Lung (tissue), 12 donors: ENCODE data around the gene ELP6. TPM values are rescaled to one million over a fixed set of nuclear protein-coding genes. Genes with fewer than 3 reads are reported as not detected.

ENCODE experiments used
- ATAC-seq: fragments of 200-7000 bp; cut with Tn5 transposase; one replicate; pipeline ENCODE4 v1.9.1; 2020; ENCODE audit warnings: moderate number of reproducible peaks; ENCODE audit not compliant: insufficient read depth, low FRiP score
- DNase-seq, 3 donors: peaks; one replicate each; pipeline ENCODE4 v3.0.0-alpha.2; 2013 to 2017
- H3K27ac ChIP-seq, 2 donors: one replicate each; pipeline ENCODE4 v1.5.1; 2013; ENCODE audit warnings: mild to moderate bottlenecking in 2 of 2, moderate library complexity in 2 of 2, control low read depth in 1 of 2, inconsistent platforms in 1 of 2, low read depth in 1 of 2, low read length in 1 of 2
- H3K27me3 ChIP-seq, 3 donors: one replicate each; pipeline ENCODE4 v1.5.1; 2013; ENCODE audit warnings: low read length in 2 of 3; ENCODE audit not compliant: control insufficient read depth in 3 of 3, insufficient read depth in 3 of 3
- H3K36me3 ChIP-seq, 4 donors: one replicate each; pipeline ENCODE4 v1.5.1; 2013; ENCODE audit warnings: low read length in 4 of 4, mild to moderate bottlenecking in 1 of 4, moderate library complexity in 1 of 4; ENCODE audit not compliant: control insufficient read depth in 4 of 4, insufficient read depth in 4 of 4
- H3K4me1 ChIP-seq, 5 donors: one replicate each; pipeline ENCODE4 v1.5.1; 2013; ENCODE audit warnings: low read length in 5 of 5, mild to moderate bottlenecking in 2 of 5, moderate library complexity in 1 of 5; ENCODE audit not compliant: control insufficient read depth in 5 of 5, insufficient read depth in 5 of 5
- H3K4me3 ChIP-seq: one replicate; pipeline ENCODE4 v1.5.1; 2013; ENCODE audit warnings: mild to moderate bottlenecking, control low read depth, moderate library complexity
- H3K9ac ChIP-seq, 2 donors: one replicate each; pipeline ENCODE4 v1.5.1; 2013; ENCODE audit warnings: low read length in 2 of 2, control low read depth in 1 of 2; ENCODE audit not compliant: insufficient read depth in 1 of 2
- H3K9me3 ChIP-seq, 4 donors: one replicate each; pipeline ENCODE4 v1.5.1; 2013; ENCODE audit warnings: low read length in 3 of 4, mild to moderate bottlenecking in 1 of 4, moderate library complexity in 1 of 4; ENCODE audit not compliant: control insufficient read depth in 4 of 4, insufficient read depth in 3 of 4
- CTCF ChIP-seq: IDR thresholded peaks from 2 replicates; pipeline ENCODE4 v1.5.1; 2012; ENCODE audit warnings: mild to moderate bottlenecking; ENCODE audit errors: control extremely low read depth, extremely low read depth
- WGBS, 2 donors: extraction: QIAGEN DNeasy Blood & Tissue Kit; methylation state at CpG; one replicate each; pipeline ENCODE4 v1.1.7; 2013; 5-methylcytosine and 5-hydroxymethylcytosine counted together
- polyA plus RNA-seq, 2 donors: library from polyadenylated mRNA; stranded (reverse); fragments of 200-250 nt; gene quantifications; one replicate each; pipeline ENCODE4 v1.2.1, GENCODE V29; 2013
- total RNA-seq, 2 donors: library from RNA; depleted of rRNA in 1 of 2; stranded (reverse); fragments of >200 nt in 1 of 2; gene quantifications; one replicate each; pipeline ENCODE4 v1.2.1, GENCODE V29; 2014 to 2021
- donor health status: control.
- donor health status: control.
- donor health status: Bipolar disorder and iron deficiency.
- donor health status: healthy.
- donor health status: DM: yes; HTN: yes; CAD: no.

The ELP6 gene
- total and polyA plus RNA-seq, 4 donors: 25.4 to 31.3 (median 27.6) TPM

GRCh38 chr3:47517937-47518336, 4.4 kb upstream of the ELP6 start:
- Histone ChIP-seq H3K27me3 (no peaks in the 10 kb centered on the region), H3K9ac (no peak overlapping the region), H3K36me3 (no peaks in the 10 kb centered on the region), H3K9me3 (no peaks in the 10 kb centered on the region), H3K4me1 (no peaks in the 10 kb centered on the region), H3K27ac (no peak overlapping the region), H3K4me3 (no peak overlapping the region)
- no peak for TF ChIP-seq CTCF
- ATAC-seq: no peak
- DNase-seq: no peak
- 93 to 97% methylated on average over 2 of the region's 2 CpGs for WGBS, 2 donors

- H3K9ac ChIP-seq: no peak overlapping the region
- H3K4me3 ChIP-seq: no peak overlapping the region
- H3K4me1 ChIP-seq: peaks cover 0 to 10% (median 0%) of the 10 kb centered on the region in 5 donors
- no peak for TF ChIP-seq CTCF
- no peak overlapping the region for H3K27ac ChIP-seq
- no peak for ATAC-seq
- no peaks in the 10 kb centered on the region for H3K9me3 ChIP-seq
- H3K36me3 ChIP-seq: peaks cover 0 to 2% (median 1%) of the 10 kb centered on the region in 4 donors
- H3K27me3 ChIP-seq: no peaks in the 10 kb centered on the region
- 71 to 81% methylated on average over 5 of the region's 5 CpGs for WGBS, 2 donors
- no peak for DNase-seq
Observed at GRCh38 chr3:47515864-47516319, 2.4 kb upstream of the ELP6 start.

GRCh38 chr3:47515100-47515499, 1.6 kb upstream of the ELP6 start:
- Histone ChIP-seq H3K9ac (no peak overlapping the region), H3K27ac (no peak overlapping the region), H3K36me3 (peaks cover 0 to 9% (median 4%) of the 10 kb centered on the region in 4 donors), H3K27me3 (no peaks in the 10 kb centered on the region), H3K4me1 (peaks cover 0 to 10% (median 0%) of the 10 kb centered on the region in 5 donors), H3K4me3 (no peak overlapping the region), H3K9me3 (no peaks in the 10 kb centered on the region)
- no peak for ATAC-seq
- TF ChIP-seq CTCF: no peak
- 73 to 82% methylated on average over 5 of the region's 5 CpGs for WGBS, 2 donors
- DNase-seq: no peak
